Suprapubic skin (tissue), 3 donors: ENCODE results near the gene GLCE.
"Not testable (repeated sequence)": the region's sequence is repeated elsewhere in the genome, so short reads cannot be mapped to it uniquely, and the experiment has no call there.

Experiments
- EP300 ChIP-seq: sonication (generic); formaldehyde crosslinking; IDR thresholded peaks from one replicate; pipeline ENCODE4 v1.6.1; 2017; ENCODE audit warnings: antibody characterized with exemption
- TF ChIP-seq, protein P1 (sequence below), 2 donors: fragments of 200-600 bp in 1 of 2; fragments of 450-650 bp in 1 of 2; sonication (generic) in 1 of 2; IDR thresholded peaks; one replicate each; pipeline ENCODE4 v1.5.1; 2016 to 2019; ENCODE audit warnings: antibody characterized with exemption in 2 of 2, mild to moderate bottlenecking in 1 of 2, moderate library complexity in 1 of 2

DNA sequence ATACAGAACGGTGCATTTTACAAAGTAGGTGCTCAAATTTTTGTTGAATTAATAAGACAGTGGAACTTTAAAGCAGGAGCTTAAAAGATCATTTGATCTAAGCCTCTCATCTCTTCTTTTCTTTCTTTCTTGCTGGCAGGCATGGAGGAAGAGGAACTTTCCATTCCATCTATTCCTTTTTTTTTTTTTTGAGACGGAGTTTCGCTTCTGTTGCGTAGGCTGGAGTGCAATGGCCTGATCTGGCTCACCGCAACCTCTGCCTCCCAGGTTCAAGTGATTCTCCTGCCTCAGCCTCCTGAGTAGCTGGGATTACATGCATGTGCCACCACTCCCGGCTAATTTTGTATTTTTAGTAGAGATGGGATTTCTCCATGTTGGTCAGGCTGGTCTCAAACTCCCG lies 7.9 kb downstream of the GLCE start:
- TF ChIP-seq, protein P1, sequence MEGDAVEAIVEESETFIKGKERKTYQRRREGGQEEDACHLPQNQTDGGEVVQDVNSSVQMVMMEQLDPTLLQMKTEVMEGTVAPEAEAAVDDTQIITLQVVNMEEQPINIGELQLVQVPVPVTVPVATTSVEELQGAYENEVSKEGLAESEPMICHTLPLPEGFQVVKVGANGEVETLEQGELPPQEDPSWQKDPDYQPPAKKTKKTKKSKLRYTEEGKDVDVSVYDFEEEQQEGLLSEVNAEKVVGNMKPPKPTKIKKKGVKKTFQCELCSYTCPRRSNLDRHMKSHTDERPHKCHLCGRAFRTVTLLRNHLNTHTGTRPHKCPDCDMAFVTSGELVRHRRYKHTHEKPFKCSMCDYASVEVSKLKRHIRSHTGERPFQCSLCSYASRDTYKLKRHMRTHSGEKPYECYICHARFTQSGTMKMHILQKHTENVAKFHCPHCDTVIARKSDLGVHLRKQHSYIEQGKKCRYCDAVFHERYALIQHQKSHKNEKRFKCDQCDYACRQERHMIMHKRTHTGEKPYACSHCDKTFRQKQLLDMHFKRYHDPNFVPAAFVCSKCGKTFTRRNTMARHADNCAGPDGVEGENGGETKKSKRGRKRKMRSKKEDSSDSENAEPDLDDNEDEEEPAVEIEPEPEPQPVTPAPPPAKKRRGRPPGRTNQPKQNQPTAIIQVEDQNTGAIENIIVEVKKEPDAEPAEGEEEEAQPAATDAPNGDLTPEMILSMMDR (IDR thresholded peaks at IDR 0.05): not testable (repeated sequence)
- not testable (repeated sequence) for TF ChIP-seq EP300
